22Rv1 (cell line): ENCODE data around the gene PNPLA7.

Source experiments
- H3K27ac ChIP-seq: fragments of 450-650 bp; 2 replicates; pipeline ENCODE4 v1.5.1; 2017
- ZFX ChIP-seq: fragments of 450-650 bp; IDR thresholded peaks from 2 replicates; pipeline ENCODE4 v1.6.1; 2017; ENCODE audit warnings: antibody characterized with exemption, borderline replicate concordance
- TF ChIP-seq, protein P1 (sequence below): fragments of 450-650 bp; IDR thresholded peaks from 2 replicates; pipeline ENCODE4 v1.5.1; 2017; ENCODE audit warnings: mild to moderate bottlenecking

The PNPLA7 gene

DNA sequence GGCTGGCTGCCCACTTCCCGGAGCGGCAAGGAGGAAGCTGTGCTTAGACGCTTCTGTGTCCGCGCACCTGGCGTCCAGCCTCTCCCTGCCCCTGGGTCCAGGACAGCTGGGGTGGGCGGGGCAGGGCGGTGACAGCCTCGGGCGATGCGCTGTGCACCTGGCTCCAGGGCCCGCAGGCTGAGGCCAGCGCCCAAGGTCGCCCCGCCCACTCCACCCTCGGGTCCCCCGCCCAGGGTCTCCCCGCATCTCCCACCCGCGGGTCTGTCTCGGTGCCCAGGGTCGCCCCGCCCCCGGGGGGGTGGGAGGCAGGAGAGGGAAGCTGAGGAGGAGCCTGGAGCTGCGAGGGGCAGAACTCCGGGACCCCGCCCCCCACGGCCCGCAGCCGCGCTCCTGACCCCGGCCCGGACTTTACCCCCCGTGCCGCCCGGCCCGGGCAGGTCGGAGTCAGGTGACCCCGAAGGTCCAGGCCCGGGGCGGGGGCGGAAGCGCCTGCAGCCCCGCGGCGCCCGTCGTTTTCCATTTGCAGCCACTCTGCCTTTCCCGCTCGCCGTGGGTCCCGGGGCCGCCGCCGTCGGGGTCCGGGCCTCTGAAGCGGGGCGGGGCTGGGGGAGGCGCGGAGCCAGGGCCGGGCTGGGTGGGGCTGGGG lies 108.8 kb downstream of the PNPLA7 start, which contains the start of gene ENTPD8:
Gene ENTPD8 (minus strand): TSS at position 69 of the 646 bp plus-strand sequence. CDS start 3,072 bp downstream, outside the sequence.
- H3K27ac ChIP-seq: peak within 1 kb of the TSS; percentile 21; the same call in 1 of the 2 replicates
- TF ChIP-seq ZFX: no peak
- TF ChIP-seq, protein P1, sequence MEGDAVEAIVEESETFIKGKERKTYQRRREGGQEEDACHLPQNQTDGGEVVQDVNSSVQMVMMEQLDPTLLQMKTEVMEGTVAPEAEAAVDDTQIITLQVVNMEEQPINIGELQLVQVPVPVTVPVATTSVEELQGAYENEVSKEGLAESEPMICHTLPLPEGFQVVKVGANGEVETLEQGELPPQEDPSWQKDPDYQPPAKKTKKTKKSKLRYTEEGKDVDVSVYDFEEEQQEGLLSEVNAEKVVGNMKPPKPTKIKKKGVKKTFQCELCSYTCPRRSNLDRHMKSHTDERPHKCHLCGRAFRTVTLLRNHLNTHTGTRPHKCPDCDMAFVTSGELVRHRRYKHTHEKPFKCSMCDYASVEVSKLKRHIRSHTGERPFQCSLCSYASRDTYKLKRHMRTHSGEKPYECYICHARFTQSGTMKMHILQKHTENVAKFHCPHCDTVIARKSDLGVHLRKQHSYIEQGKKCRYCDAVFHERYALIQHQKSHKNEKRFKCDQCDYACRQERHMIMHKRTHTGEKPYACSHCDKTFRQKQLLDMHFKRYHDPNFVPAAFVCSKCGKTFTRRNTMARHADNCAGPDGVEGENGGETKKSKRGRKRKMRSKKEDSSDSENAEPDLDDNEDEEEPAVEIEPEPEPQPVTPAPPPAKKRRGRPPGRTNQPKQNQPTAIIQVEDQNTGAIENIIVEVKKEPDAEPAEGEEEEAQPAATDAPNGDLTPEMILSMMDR: no peak

DNA sequence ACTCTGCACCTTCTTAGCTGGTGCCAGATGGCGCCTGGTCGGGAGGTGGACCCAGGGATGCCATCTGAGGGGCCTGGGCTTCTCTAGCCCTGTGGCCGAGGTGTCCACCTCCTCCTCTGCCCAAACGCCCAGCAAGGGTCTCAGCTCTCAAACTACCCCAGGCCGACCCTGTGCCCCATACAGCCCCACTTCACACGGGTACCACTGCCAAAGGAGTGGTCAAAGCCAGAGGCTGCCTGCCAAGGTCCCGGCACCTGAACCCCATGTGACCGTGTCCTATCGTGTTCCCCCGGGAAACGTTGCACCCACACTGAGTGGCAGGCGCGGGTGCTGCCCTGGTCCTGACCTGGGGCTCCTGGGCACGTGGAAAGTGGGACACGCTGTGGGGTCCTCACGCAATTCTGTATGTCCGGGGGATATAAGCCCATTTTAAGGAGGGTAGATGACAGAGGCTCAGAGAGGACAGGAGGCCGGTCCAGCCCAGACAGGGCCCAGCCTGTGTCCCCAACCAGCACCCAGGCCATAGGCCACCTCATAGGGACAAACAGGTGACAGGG lies 111.0 kb downstream of the PNPLA7 start:
- TF ChIP-seq, protein P1: no peak
- no peak for TF ChIP-seq ZFX
- H3K27ac ChIP-seq: peak overlapping the region; percentile 25; the same call in 1 of the 2 replicates

DNA sequence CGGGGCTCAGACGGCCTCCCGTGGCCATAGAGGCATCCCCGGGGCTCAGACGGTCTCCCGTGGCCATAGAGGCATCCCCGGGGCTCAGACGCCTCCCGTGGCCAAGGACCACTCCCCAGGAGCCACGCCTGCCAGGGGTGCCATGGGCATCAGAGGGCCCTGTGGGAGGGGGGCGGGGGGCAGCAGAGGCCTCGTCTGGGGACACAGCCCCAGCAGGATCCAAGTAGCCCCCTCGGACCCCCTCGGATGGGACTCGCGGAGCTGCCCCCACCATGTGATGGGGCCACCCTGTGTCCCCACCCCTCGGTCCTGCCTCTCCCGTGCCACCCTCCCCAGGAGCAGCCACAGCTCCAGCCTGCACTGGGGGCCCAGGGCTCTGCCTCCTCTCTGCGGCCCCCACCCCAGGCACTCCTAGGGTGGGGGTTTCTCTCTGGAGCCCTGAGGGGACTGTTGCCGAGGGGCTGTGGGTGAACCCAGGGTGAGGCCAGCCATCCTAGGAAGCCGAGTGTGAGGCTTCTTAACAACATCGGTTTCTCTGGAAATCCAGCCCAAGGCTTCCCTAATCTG lies 111.5 kb downstream of the PNPLA7 start:
- TF ChIP-seq, protein P1: no peak
- no peak for TF ChIP-seq ZFX
- H3K27ac ChIP-seq: peak overlapping the region; percentile 25; the same call in 1 of the 2 replicates

DNA sequence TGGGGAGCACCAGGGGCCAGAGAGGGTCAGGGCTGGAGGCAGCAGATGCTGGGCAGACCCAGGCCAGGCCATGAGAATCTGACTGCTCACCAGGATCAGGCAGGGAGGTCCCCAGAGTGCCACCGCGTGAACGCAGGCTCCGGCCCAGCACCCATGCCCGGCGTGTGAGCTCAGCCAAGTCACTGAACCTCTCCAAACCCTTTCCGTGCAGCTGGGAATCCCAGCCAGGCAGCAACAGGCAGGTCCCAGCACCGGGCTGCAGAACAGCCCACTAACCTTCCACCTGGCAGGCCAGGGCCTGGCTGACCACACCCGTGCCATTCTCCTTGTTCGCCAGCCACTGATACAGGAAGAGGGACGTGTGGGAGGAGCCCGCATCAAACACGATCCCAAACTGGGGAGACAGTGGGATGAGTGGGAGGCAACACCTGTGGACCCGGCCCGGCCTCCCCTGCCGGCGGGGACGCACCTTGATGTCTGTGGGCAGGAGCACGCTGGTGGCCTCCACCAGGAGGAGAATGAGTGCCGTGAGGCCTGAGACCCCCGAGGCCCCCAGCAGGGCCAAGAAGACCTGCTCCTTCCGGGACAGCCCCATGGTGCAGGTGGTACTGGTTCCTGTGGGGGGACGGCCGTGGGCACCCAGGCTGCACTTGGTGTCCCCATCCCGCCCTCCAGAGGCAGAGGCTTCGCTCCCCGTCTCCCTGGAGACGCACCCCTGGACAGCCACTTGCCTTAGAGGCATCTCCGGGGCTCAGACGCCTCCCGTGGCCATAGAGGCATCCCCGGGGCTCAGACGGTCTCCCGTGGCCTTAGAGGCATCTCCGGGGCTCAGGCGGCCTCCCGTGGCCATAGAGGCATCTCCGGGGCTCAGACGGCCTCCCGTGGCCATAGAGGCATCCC lies 112.3 kb downstream of the PNPLA7 start:
- no peak overlapping the region for H3K27ac ChIP-seq
- no peak for TF ChIP-seq ZFX
- TF ChIP-seq, protein P1: no peak

DNA sequence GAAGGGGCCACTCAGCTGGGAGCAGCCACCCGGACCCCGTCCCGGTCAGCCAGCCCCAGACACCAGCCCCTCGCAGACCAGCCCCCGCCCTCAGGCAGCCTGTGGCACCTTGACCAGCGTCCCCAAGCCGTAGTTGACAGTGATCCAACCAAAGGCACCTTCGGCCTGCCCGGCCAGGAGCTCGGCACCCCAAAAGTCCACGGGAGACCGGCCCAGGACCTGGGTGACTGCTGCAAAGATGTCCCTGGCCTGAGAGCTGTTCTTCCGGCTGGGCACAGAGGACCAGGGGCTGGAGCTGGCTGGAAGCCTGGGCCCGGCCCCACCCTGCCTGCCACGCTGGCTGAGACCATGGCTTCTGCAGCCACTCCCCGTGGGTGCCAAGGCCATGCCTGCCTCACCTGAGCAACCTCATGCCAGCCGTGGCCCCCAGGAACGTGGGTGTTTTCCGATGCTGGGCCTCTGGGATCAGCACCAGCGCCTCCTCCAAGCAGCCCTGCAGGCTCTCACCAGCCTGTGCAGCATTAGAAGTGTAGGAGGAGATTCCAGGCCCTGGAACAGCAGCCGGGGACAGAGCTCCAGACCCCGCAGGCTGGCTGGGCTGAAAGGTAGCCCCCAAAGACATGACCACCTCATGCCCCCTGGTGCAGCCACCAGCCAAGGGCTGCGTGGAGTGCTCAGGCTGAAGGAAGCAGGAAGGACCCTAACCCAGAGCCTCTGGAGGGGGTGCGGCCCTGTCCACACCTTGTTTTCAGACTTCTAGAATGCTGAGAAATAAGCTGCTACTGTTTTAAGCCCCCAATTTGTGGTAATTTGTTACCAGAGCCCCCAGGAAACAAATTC lies 113.2 kb downstream of the PNPLA7 start:
- TF ChIP-seq, protein P1: no peak
- TF ChIP-seq ZFX: no peak

DNA sequence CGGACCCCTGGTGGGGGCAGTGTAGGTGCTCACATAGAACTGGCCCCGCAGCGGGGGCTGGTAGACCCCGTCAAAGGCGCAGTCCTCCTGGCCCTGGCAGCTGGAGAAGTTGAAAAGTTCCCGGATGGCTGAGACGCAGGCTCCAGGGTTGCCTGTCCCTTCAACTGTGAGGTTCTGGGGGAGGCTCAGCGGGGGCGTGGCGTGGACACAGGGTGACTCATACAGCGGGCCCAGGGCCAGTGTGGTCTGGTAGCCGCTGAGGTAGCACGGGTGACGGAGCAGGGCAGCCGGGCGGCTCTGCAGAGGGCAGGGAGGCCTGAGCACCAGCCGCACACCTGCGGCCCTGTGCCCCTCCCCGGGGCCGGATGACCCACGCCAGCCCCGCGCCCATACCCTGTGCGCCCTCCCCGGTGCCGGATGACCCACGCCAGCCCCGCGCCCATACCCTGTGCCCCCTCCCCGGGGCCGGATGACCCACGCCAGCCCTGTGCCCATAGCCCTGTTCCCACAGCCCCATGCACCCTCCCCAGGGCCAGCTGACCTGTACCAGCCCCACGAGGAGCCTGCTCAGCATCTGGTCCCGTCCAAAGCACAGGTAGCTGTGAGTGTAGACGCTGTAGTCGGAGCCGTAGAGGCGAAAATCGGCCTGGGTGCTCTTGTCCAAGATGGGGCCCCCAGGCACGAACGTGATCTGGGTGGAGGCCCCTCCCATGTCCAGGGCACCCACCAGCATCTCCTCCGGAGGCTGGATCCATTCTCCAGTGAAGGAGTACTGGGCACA lies 114.0 kb downstream of the PNPLA7 start:
- H3K27ac ChIP-seq: peak overlapping the region; percentile 13; the same call in 1 of the 2 replicates

More for the DNA sequence above, 113.2 kb downstream of the PNPLA7 start:
- H3K27ac ChIP-seq: no peak overlapping the region

More for the DNA sequence above, 114.0 kb downstream of the PNPLA7 start:
- TF ChIP-seq, protein P1: no peak
- no peak for TF ChIP-seq ZFX
